Measurements from ENCODE around the gene RPL12. TPM values are rescaled to one million over a fixed set of nuclear protein-coding genes. Genes with fewer than 3 reads are reported as not detected.

The RPL12 gene
- 1,024 and 1,424 TPM in 2 replicates for total RNA-seq

DNA sequence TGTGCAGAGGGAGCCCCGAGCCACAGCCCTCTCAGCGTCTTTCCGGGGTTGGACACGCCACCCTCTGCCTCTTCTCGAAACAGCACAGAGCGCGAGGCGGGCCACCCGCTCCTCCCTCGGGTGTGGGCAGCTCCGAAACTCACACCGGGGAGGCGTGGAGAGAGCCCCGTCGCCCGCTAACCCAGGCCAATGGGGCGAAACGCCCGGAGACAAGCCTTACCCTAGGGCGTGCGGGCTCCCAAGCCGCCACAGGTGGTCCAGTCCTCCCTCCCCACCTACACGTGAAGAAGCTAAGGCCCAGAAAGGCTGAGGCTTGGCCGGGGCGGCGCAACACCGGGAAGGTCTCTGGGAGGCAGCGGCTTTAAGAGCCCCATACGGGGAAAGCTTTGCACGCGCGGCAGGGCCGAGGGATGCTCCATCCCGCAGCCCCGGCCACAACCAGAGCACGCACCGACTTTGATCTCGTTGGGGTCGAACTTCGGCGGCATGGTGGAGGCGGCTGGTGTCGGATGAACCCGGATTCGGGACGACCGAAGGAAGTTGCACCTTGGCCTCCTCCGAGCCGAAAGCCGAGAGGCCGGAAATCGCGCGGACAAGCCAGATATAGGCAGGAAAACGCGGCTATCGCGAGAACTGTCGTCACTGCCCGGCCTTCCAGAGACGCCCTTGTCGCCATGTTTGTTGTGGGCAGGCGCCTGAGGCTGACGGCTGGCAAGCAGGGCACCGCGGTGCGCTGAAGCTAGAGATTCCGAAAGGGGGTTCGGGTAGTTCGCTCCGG lies at the start of gene RPL12, which contains the start of gene LRSAM1:
Gene RPL12 (minus strand): TSS at position 577 of the 778 bp plus-strand sequence. CDS start 89 bp downstream, at position 488.
Gene LRSAM1 (plus strand): TSS at position 681 of the 778 bp plus-strand sequence. CDS start 3,018 bp downstream, outside the sequence.

DNA sequence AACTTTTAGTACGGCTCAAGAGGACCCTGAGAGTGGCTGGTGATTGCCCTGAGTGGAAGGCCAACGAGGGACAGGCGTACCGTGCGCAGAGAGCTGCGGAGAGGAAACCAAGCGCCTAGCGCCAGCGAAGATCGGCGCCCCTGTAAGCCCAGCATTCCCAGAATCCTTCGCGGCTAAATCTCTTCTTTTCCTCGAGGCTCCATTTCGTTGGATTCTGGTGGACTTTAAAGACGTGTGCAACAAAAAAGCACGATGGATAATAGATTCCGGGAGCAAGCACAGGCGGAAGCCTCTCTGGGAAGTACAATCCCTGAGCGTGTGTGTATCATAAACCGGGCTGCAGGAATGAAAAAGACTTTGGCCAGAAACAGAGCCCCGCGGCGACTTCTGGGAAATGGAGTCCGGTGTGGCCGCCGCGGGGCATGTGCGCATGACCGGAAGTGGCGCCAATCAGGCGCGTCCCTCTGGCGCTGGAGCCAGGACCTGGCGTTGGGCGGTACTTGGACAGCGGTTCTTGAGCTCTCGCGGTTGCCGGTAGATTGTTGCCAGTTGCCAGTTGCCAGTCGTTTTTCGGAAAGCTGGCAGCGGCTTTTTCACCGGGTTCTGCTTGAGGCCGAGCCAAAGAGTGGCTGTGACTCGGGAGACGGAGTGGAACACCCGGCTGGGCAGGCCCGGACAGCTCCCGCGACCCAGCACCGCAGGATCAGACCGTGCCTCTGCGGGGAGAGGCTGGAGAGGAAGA lies 27.1 kb downstream of the RPL12 start, which contains the start of gene ZNF79:
Gene ZNF79 (plus strand): TSS at position 449 of the 742 bp plus-strand sequence. CDS start 406 bp downstream, outside the sequence.

Other genes starting within 250 kb of the RPL12 start
- 0.63 and 3.3 TPM in 2 replicates for gene GARNL3, start 186.6 kb downstream of the RPL12 start, total RNA-seq
- gene SLC2A8, start 54.2 kb downstream of the RPL12 start, total RNA-seq: 5.8 and 8.0 TPM in 2 replicates
- gene ZNF79, start 27.0 kb downstream of the RPL12 start, total RNA-seq: 11.5 and 15.2 TPM in 2 replicates
- gene LRSAM1, start 104 bp upstream of the RPL12 start, total RNA-seq: 7.4 and 9.8 TPM in 2 replicates
- gene STXBP1, start 160.9 kb upstream of the RPL12 start, total RNA-seq: 21.3 and 23.2 TPM in 2 replicates